ENCODE data around the gene CDKN1C.

DNA sequence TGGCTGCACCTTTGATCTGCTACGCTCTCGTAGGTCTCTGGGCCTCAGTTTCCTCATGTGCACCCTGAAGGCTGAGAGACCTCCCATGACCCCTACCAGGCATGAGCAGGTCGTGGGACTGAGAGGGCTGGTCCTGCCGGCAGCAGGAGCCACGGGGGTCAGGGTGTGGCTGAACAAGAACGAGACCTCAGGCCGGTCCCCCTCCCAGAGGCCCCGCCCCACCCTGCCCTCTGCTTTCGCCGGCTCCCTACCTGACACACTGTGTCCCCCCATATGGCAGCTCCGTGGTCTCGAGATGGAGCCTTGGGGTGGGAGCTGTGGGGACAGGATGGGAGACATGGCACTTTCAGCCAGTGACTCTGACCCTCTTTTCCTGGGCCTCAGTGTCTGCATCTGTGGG, 40.6 kb downstream of the CDKN1C start:
- TF ChIP-seq, protein P1, sequence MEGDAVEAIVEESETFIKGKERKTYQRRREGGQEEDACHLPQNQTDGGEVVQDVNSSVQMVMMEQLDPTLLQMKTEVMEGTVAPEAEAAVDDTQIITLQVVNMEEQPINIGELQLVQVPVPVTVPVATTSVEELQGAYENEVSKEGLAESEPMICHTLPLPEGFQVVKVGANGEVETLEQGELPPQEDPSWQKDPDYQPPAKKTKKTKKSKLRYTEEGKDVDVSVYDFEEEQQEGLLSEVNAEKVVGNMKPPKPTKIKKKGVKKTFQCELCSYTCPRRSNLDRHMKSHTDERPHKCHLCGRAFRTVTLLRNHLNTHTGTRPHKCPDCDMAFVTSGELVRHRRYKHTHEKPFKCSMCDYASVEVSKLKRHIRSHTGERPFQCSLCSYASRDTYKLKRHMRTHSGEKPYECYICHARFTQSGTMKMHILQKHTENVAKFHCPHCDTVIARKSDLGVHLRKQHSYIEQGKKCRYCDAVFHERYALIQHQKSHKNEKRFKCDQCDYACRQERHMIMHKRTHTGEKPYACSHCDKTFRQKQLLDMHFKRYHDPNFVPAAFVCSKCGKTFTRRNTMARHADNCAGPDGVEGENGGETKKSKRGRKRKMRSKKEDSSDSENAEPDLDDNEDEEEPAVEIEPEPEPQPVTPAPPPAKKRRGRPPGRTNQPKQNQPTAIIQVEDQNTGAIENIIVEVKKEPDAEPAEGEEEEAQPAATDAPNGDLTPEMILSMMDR (IDR thresholded peaks at IDR 0.05; ENCODE audit: poor library complexity), result no peak
- TF ChIP-seq EZH2phosphoT487 (IDR thresholded peaks at IDR 0.05; ENCODE audit: low read depth, severe bottlenecking, unreplicated experiment) (no peak), EZH2 (IDR thresholded peaks at IDR 0.05; ENCODE audit: borderline replicate concordance) (no peak)

Data from hepatocyte (in vitro differentiated cells).